ENCODE data around the gene AFDN. TPM values are rescaled to one million over a fixed set of nuclear protein-coding genes. Genes with fewer than 3 reads are reported as not detected.

Gene AFDN
- total RNA-seq, 1 experiment from 2014 or later: 182 TPM

- TF ChIP-seq ARID4B (CRISPR knock-in tag; IDR thresholded peaks at IDR 0.05; ENCODE audit: borderline replicate concordance): no peak
- no peak for TF ChIP-seq NR2C2 (CRISPR knock-in tag; IDR thresholded peaks at IDR 0.05)
- no peak for TF ChIP-seq NFATC4 (CRISPR knock-in tag; IDR thresholded peaks at IDR 0.05)
- TF ChIP-seq ZNF138 (CRISPR knock-in tag; conservative IDR thresholded peaks at IDR 0.05): no peak
- no peak for TF ChIP-seq TP53 (CRISPR knock-in tag; IDR thresholded peaks at IDR 0.05)
- TF ChIP-seq ESRRA (CRISPR knock-in tag; IDR thresholded peaks at IDR 0.05; ENCODE audit: borderline replicate concordance): no peak
Observed at GRCh38 chr6:167956983-167957492, 130.3 kb downstream of the AFDN start (continued).

- POLR2A ChIA-PET: no interaction called here
- peaks cover 31% of the 10 kb centered on the region for H3K36me3 Mint-ChIP-seq
- peaks cover 7% of the 10 kb centered on the region for H3K4me1 Mint-ChIP-seq
- no peak for DNase-seq (ENCODE audit: low spot score)
- no peaks in the 10 kb centered on the region for H3K27me3 Mint-ChIP-seq (ENCODE audit: low read depth)
- no peak for TF ChIP-seq CDX4 (CRISPR knock-in tag; IDR thresholded peaks at IDR 0.05; ENCODE audit: borderline replicate concordance)
- no peak for TF ChIP-seq CBFB (CRISPR knock-in tag; IDR thresholded peaks at IDR 0.05; ENCODE audit: low read depth)
- TF ChIP-seq ZNF232 (CRISPR knock-in tag; IDR thresholded peaks at IDR 0.05): no peak
- no peak for TF ChIP-seq AFF4 (CRISPR knock-in tag; IDR thresholded peaks at IDR 0.05; ENCODE audit: borderline replicate concordance)
- no peak for TF ChIP-seq NFATC4 (CRISPR knock-in tag; IDR thresholded peaks at IDR 0.05)
- no peak for TF ChIP-seq MXD4 (CRISPR knock-in tag; IDR thresholded peaks at IDR 0.05; ENCODE audit: borderline replicate concordance)
- no peak for TF ChIP-seq FOXP4 (CRISPR knock-in tag; IDR thresholded peaks at IDR 0.05)
- TF ChIP-seq EMX1 (CRISPR knock-in tag; IDR thresholded peaks at IDR 0.05): no peak
- no peak for TF ChIP-seq ETV6 (CRISPR knock-in tag; IDR thresholded peaks at IDR 0.05)
- no peak for TF ChIP-seq ZNF138 (CRISPR knock-in tag; conservative IDR thresholded peaks at IDR 0.05)
- TF ChIP-seq USF1 (CRISPR knock-in tag; IDR thresholded peaks at IDR 0.05): no peak
- no peak for TF ChIP-seq ATF6 (CRISPR knock-in tag; IDR thresholded peaks at IDR 0.05)
- TF ChIP-seq CREM (CRISPR knock-in tag; IDR thresholded peaks at IDR 0.05): no peak
- TF ChIP-seq E2F1 (CRISPR knock-in tag; IDR thresholded peaks at IDR 0.05): no peak
- no peak for TF ChIP-seq TEAD4 (CRISPR knock-in tag; IDR thresholded peaks at IDR 0.05)
- H3K27ac Mint-ChIP-seq: peak overlapping the region; percentile 78
- H3K9me3 Mint-ChIP-seq: no peaks in the 10 kb centered on the region
- no peak for ATAC-seq
- CTCF ChIA-PET: interaction anchor here (2.8 kb wide), 1 partner anchor 10 kb away, joined by 10 read pairs; no protein-coding TSS in a partner anchor
- no peak overlapping the region for H3K4me3 Mint-ChIP-seq
Observed at GRCh38 chr6:167957626-167958025, 130.9 kb downstream of the AFDN start.
